ENCODE measurements around the gene MACF1.
"Not testable (repeated sequence)": the region's sequence is repeated elsewhere in the genome, so short reads cannot be mapped to it uniquely, and the experiment has no call there.

DNA sequence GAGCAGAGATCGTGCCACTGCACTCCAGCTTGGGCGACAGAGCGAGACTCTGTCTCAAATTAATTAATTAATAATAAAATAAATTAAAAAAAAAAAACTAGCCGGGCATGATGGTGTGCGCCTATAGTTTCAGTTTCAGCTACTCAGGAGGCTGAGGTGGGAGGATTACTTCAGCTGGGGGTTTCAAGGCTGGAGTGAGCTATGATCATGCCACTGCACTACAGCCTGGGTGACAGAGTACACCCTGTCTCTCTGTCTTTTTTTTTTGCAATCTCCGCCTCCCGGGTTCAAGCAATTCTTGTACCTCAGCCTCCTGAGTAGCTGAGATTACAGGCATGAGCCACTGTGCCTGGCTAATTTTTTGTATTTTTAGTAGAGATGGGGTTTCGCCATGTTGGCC lies 42.7 kb upstream of the MACF1 start:
- TF ChIP-seq, protein P1, sequence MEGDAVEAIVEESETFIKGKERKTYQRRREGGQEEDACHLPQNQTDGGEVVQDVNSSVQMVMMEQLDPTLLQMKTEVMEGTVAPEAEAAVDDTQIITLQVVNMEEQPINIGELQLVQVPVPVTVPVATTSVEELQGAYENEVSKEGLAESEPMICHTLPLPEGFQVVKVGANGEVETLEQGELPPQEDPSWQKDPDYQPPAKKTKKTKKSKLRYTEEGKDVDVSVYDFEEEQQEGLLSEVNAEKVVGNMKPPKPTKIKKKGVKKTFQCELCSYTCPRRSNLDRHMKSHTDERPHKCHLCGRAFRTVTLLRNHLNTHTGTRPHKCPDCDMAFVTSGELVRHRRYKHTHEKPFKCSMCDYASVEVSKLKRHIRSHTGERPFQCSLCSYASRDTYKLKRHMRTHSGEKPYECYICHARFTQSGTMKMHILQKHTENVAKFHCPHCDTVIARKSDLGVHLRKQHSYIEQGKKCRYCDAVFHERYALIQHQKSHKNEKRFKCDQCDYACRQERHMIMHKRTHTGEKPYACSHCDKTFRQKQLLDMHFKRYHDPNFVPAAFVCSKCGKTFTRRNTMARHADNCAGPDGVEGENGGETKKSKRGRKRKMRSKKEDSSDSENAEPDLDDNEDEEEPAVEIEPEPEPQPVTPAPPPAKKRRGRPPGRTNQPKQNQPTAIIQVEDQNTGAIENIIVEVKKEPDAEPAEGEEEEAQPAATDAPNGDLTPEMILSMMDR (IDR thresholded peaks at IDR 0.05 in 4 of 5, conservative IDR thresholded peaks at IDR 0.05 in 1 of 5) = not testable (repeated sequence)
- not testable (repeated sequence) for TF ChIP-seq POLR2A (IDR thresholded peaks at IDR 0.05)

Measured in gastrocnemius medialis (tissue), 4 donors.